Thyroid gland (tissue), 4 donors: ENCODE results near the gene PHACTR1. TPM values are rescaled to one million over a fixed set of nuclear protein-coding genes. Genes with fewer than 3 reads are reported as not detected.

Experiments used
- DNase-seq, 2 donors: peaks; one replicate each; pipeline ENCODE4 v3.0.0-alpha.2; 2019
- H3K27ac ChIP-seq, 3 donors: fragments of 200-600 bp; sonication (generic); 1 replicate in 2 of 3; 2 replicates in 1 of 3; pipeline ENCODE4 v1.5.1; 2016 to 2019; ENCODE audit warnings: mild to moderate bottlenecking in 1 of 3, moderate library complexity in 1 of 3
- H3K27me3 ChIP-seq: fragments of 200-600 bp; sonication (generic); one replicate; pipeline ENCODE4 v1.5.1; 2019
- H3K36me3 ChIP-seq, 2 donors: fragments of 200-600 bp; sonication (generic); one replicate each; pipeline ENCODE4 v1.5.1; 2016 to 2019
- H3K4me1 ChIP-seq, 2 donors: fragments of 200-600 bp; sonication (generic); one replicate each; pipeline ENCODE4 v1.5.1; 2017 to 2019
- H3K4me3 ChIP-seq, 3 donors: fragments of 200-600 bp; sonication (generic); replicated peaks in 1 of 3; 1 replicate in 2 of 3; 2 replicates in 1 of 3; pipeline ENCODE4 v1.5.1; 2016; ENCODE audit warnings: mild to moderate bottlenecking in 1 of 3
- H3K9me3 ChIP-seq: fragments of 200-600 bp; sonication (generic); one replicate; pipeline ENCODE4 v1.5.1; 2017
- CTCF ChIP-seq, 6 experiments: fragments of 200-600 bp in 3 of 6; fragments of 450-650 bp in 3 of 6; sonication (generic) in 3 of 6; IDR thresholded peaks; one replicate each; pipeline ENCODE4 v1.5.1; 2016 to 2019; ENCODE audit warnings: antibody characterized with exemption in 6 of 6, mild to moderate bottlenecking in 2 of 6, inconsistent platforms in 1 of 6, moderate library complexity in 1 of 6
- POLR2A ChIP-seq, 2 donors: fragments of 450-650 bp; IDR thresholded peaks; one replicate each; pipeline ENCODE4 v1.6.1; 2017; ENCODE audit warnings: antibody characterized with exemption in 2 of 2, mild to moderate bottlenecking in 2 of 2, moderate library complexity in 1 of 2
- WGBS, 2 donors: methylation state at CpG; one replicate each; pipeline ENCODE4 v1.1.5; 2017; 5-methylcytosine and 5-hydroxymethylcytosine counted together
- intact Hi-C: fragments of 100-400 bp; cut with DNase I; formaldehyde crosslinking; loops from one replicate; pipeline ENCODE4 v1.15.1; 2023
- total RNA-seq, 4 donors: library from RNA; depleted of rRNA; stranded (reverse); fragments of >200 nt; gene quantifications; one replicate each; pipeline ENCODE4 v1.2.3, GENCODE V29; 2016

The PHACTR1 gene
- total RNA-seq, 4 donors from 2014 or later = 2.9 to 8.6 (median 4.4) TPM

GRCh38 chr6:12766365-12766764, 49.8 kb downstream of the PHACTR1 start:
- Histone ChIP-seq H3K4me1 (no peaks in the 10 kb centered on the region), H3K36me3 (no peaks in the 10 kb centered on the region), H3K4me3 (no peak overlapping the region), H3K27me3 (no peaks in the 10 kb centered on the region), H3K27ac (no peak overlapping the region), H3K9me3 (no peaks in the 10 kb centered on the region)
- TF ChIP-seq CTCF (IDR thresholded peaks at IDR 0.05) (no peak), POLR2A (IDR thresholded peaks at IDR 0.05) (no peak)
- no peak for DNase-seq
- intact Hi-C loops = no loop called here
- WGBS, 2 donors = 79 to 86% methylated on average over 3 of the region's 3 CpGs

- Histone ChIP-seq H3K4me1 (no peaks in the 10 kb centered on the region), H3K36me3 (no peaks in the 10 kb centered on the region), H3K4me3 (no peak overlapping the region), H3K27ac (no peak overlapping the region), H3K9me3 (no peaks in the 10 kb centered on the region), H3K27me3 (no peaks in the 10 kb centered on the region)
- intact Hi-C loops = no loop called here
- WGBS, 2 donors = 95 to 99% methylated on average over 3 of the region's 3 CpGs
- no peak for TF ChIP-seq CTCF (IDR thresholded peaks at IDR 0.05)
- TF ChIP-seq POLR2A (IDR thresholded peaks at IDR 0.05) = no peak
- DNase-seq = no peak
Observed at GRCh38 chr6:12767016-12767415, 50.4 kb downstream of the PHACTR1 start.

GRCh38 chr6:12769556-12770256, 53.1 kb downstream of the PHACTR1 start:
- Histone ChIP-seq H3K36me3 (no peaks in the 10 kb centered on the region), H3K9me3 (no peaks in the 10 kb centered on the region), H3K4me3 (no peak overlapping the region), H3K27ac (no peak overlapping the region), H3K27me3 (no peaks in the 10 kb centered on the region), H3K4me1 (no peaks in the 10 kb centered on the region)
- no peak for DNase-seq
- TF ChIP-seq POLR2A (IDR thresholded peaks at IDR 0.05) (no peak), CTCF (IDR thresholded peaks at IDR 0.05) (no peak)
- intact Hi-C loops = no loop called here
- 68 to 69% methylated on average over 9 of the region's 9 CpGs for WGBS, 2 donors

- intact Hi-C loops = no loop called here
- WGBS, 2 donors = 82 to 89% methylated on average over 3 of the region's 3 CpGs
- H3K9me3 ChIP-seq = no peaks in the 10 kb centered on the region
Observed at GRCh38 chr6:12772416-12772815, 55.8 kb downstream of the PHACTR1 start.

More at GRCh38 chr6:12772416-12772815, 55.8 kb downstream of the PHACTR1 start:
- Histone ChIP-seq H3K36me3 (no peaks in the 10 kb centered on the region), H3K4me3 (no peak overlapping the region), H3K4me1 (no peaks in the 10 kb centered on the region), H3K27me3 (no peaks in the 10 kb centered on the region), H3K27ac (no peak overlapping the region)
- no peak for DNase-seq
- TF ChIP-seq POLR2A (IDR thresholded peaks at IDR 0.05) (no peak), CTCF (IDR thresholded peaks at IDR 0.05) (no peak)
